ENCODE data around the gene OR2L8.

OR2L8 gene

GRCh38 chr1:247998811-247999210, 50.2 kb downstream of the OR2L8 start:
- DNase-seq, result no peak
